Left renal pelvis (tissue), 4 donors: ENCODE data around the gene PTH. TPM values are rescaled to one million over a fixed set of nuclear protein-coding genes. Genes with fewer than 3 reads are reported as not detected.

Experiments used
- DNase-seq, 4 donors: peaks; one replicate each; pipeline ENCODE4 v3.0.0-alpha.2; 2013; ENCODE audit warnings: low read depth in 4 of 4, low spot score in 3 of 4
- polyA plus RNA-seq, 4 donors: library from polyadenylated mRNA; unstranded; fragments of 120-200 nt; gene quantifications; one replicate each; pipeline ENCODE4 v1.2.1, GENCODE V29; 2013; ENCODE audit not compliant: insufficient read length in 4 of 4

PTH gene
- polyA plus RNA-seq: not detected

GRCh38 chr11:13495929-13496328 lies at the start of gene PTH:
PTH (minus strand) TSS chr11:13495997; CDS start chr11:13492855, 3,142 bp downstream.
- no peak for DNase-seq

GRCh38 chr11:13538044-13538443 lies 42.2 kb upstream of the PTH start:
- DNase-seq: no peak

GRCh38 chr11:13535819-13536218 lies 40.0 kb upstream of the PTH start:
- DNase-seq: no peak

GRCh38 chr11:13534358-13534757 lies 38.6 kb upstream of the PTH start:
- DNase-seq: no peak

- no peak for DNase-seq
Observed at GRCh38 chr11:13525257-13525656, 29.5 kb upstream of the PTH start.

GRCh38 chr11:13503393-13503792 lies 7.6 kb upstream of the PTH start:
- DNase-seq: no peak

GRCh38 chr11:13502492-13502891 lies 6.7 kb upstream of the PTH start:
- no peak for DNase-seq

GRCh38 chr11:13494051-13494450 lies 1.7 kb downstream of the PTH start:
- DNase-seq: no peak

- DNase-seq: no peak
Observed at GRCh38 chr11:13487661-13488030, 8.2 kb downstream of the PTH start.

GRCh38 chr11:13486926-13487660 lies 8.7 kb downstream of the PTH start:
- DNase-seq: no peak

- DNase-seq: no peak
Observed at GRCh38 chr11:13480198-13480597, 15.6 kb downstream of the PTH start.

GRCh38 chr11:13479688-13480087 lies 16.1 kb downstream of the PTH start:
- DNase-seq: no peak

- no peak for DNase-seq
Observed at GRCh38 chr11:13475091-13475490, 20.7 kb downstream of the PTH start.

- DNase-seq: no peak
Observed at GRCh38 chr11:13473013-13473722, 22.6 kb downstream of the PTH start.

- no peak for DNase-seq
Observed at GRCh38 chr11:13468750-13469149, 27.0 kb downstream of the PTH start.

GRCh38 chr11:13465909-13466371 lies 29.9 kb downstream of the PTH start:
- DNase-seq: no peak

GRCh38 chr11:13463779-13464290 lies 32.0 kb downstream of the PTH start:
- peak in 1 of 4 donors; percentile 10 for DNase-seq

GRCh38 chr11:13462901-13463778 lies 32.7 kb downstream of the PTH start, which contains the start of gene BTBD10:
BTBD10 (minus strand) TSS chr11:13463222; CDS start chr11:13445124, 18,098 bp downstream.
- DNase-seq: peak; percentile 90 to 94 (median 92)

- DNase-seq: peak in 3 of 4 donors; percentile 4 to 35 (median 27)
Observed at GRCh38 chr11:13462311-13462900, 33.4 kb downstream of the PTH start.

- DNase-seq: no peak
Observed at GRCh38 chr11:13461291-13461690, 34.5 kb downstream of the PTH start.
